Spleen (tissue), 11 donors: Measurements from ENCODE around the gene HIVEP3. TPM values are rescaled to one million over a fixed set of nuclear protein-coding genes. Genes with fewer than 3 reads are reported as not detected.
A peak's percentile ranks its signal among the peaks of the same experiment; 100 is the strongest.

Source experiments
- DNase-seq: peaks from one replicate; pipeline ENCODE4 v3.0.0-alpha.2; 2020
- H3K27ac ChIP-seq, 8 donors: fragments of 200-600 bp; sonication (generic) in 7 of 8; 1 replicate in 4 of 8; 2 replicates in 4 of 8; pipeline versions ENCODE4 v1.5.0 to v1.8.0; 2016 to 2021; ENCODE audit warnings: inconsistent platforms in 4 of 8, mild to moderate bottlenecking in 4 of 8, moderate library complexity in 1 of 8
- H3K27me3 ChIP-seq, 7 donors: fragments of 200-600 bp; sonication (generic) in 6 of 7; replicated peaks in 1 of 7; 1 replicate in 4 of 7; 2 replicates in 3 of 7; pipeline versions ENCODE4 v1.5.0 to v1.8.0; 2016 to 2021; ENCODE audit warnings: inconsistent platforms in 3 of 7, mild to moderate bottlenecking in 1 of 7
- H3K36me3 ChIP-seq, 6 donors: fragments of 200-600 bp; sonication (generic) in 5 of 6; 1 replicate in 4 of 6; 2 replicates in 2 of 6; pipeline versions ENCODE4 v1.5.0 to v1.8.0; 2016 to 2021; ENCODE audit warnings: inconsistent platforms in 2 of 6
- H3K4me1 ChIP-seq, 6 donors: fragments of 200-600 bp; sonication (generic) in 5 of 6; 1 replicate in 3 of 6; 2 replicates in 3 of 6; pipeline versions ENCODE4 v1.5.0 to v1.8.0; 2016 to 2021; ENCODE audit warnings: inconsistent platforms in 3 of 6
- H3K4me3 ChIP-seq, 8 donors: fragments of 200-600 bp; sonication (generic) in 7 of 8; 1 replicate in 4 of 8; 2 replicates in 4 of 8; pipeline versions ENCODE4 v1.5.0 to v1.8.0; 2016 to 2021; ENCODE audit warnings: inconsistent platforms in 4 of 8, mild to moderate bottlenecking in 4 of 8, moderate library complexity in 2 of 8
- H3K9me3 ChIP-seq, 8 donors: fragments of 200-600 bp; sonication (generic) in 7 of 8; 1 replicate in 4 of 8; 2 replicates in 4 of 8; pipeline versions ENCODE4 v1.5.0 to v1.8.0; 2016 to 2021; ENCODE audit warnings: inconsistent platforms in 4 of 8
- CTCF ChIP-seq, 11 experiments: fragments of 200-600 bp in 7 of 11; fragments of 450-650 bp in 4 of 11; sonication (generic) in 4 of 11; IDR thresholded peaks in 8 of 11; conservative IDR thresholded peaks in 3 of 11; 1 replicate in 7 of 11; 2 replicates in 4 of 11; pipeline versions ENCODE4 v1.4.0 to v1.8.0; 2016 to 2021; ENCODE audit warnings: antibody characterized with exemption in 11 of 11, inconsistent platforms in 4 of 11, mild to moderate bottlenecking in 1 of 11
- POLR2A ChIP-seq, 3 donors: fragments of 450-650 bp; IDR thresholded peaks; one replicate each; pipeline ENCODE4 v1.5.1; 2017; ENCODE audit warnings: antibody characterized with exemption in 3 of 3, mild to moderate bottlenecking in 1 of 3
- POLR2AphosphoS5 ChIP-seq, 3 donors: sonication (generic); formaldehyde crosslinking; IDR thresholded peaks; one replicate each; pipeline ENCODE4 v1.5.1; 2017; ENCODE audit warnings: antibody characterized with exemption in 3 of 3
- WGBS, 5 donors: extraction: QIAGEN DNeasy Blood & Tissue Kit in 3 of 5; methylation state at CpG; one replicate each; pipeline versions ENCODE4 v1.1.5 to v1.1.7; 2013 to 2018; 5-methylcytosine and 5-hydroxymethylcytosine counted together
- intact Hi-C: fragments of 100-400 bp; cut with DNase I; formaldehyde crosslinking; loops from one replicate; pipeline ENCODE4 v1.15.0; 2023; ENCODE audit warnings: low total_unique reads
- polyA plus RNA-seq, 3 donors: library from polyadenylated mRNA; stranded (reverse); fragments of 200-250 nt; gene quantifications; one replicate each; pipeline ENCODE4 v1.2.1, GENCODE V29; 2013
- total RNA-seq, 7 donors: library from RNA; depleted of rRNA in 3 of 7; stranded (reverse); fragments of >200 nt in 3 of 7; fragmentation: NEBNext Ultra II Directional in 4 of 7; extraction: Animal tissue kit (Norgen Biotek cat#: 25700) in 4 of 7; gene quantifications; one replicate each; pipeline versions ENCODE4 v1.1.0 to v1.2.1, GENCODE V29; 2016 to 2021
- donor health status: healthy with polysubstance abuse.
- donor health status: DM: no; HTN: no; CAD: no; lungs with moderate emphysema.
- donor health status: DM: no; HTN: no; CAD: no.
- donor health status: Bipolar disorder and iron deficiency.
- donor health status: healthy.
- donor health status: DM: no; HTN: no; CAD: no.
- donor health status: DM: yes; HTN: yes; CAD: no.

HIVEP3 gene
- total and polyA plus RNA-seq, 10 donors: 2.4 to 21.2 (median 8.2) TPM

- 48 to 89% (median 85%) methylated on average over 3 of the region's 3 CpGs for WGBS, 5 donors
- H3K27me3 ChIP-seq: no peaks in the 10 kb centered on the region
Observed at GRCh38 chr1:41653574-41653973, 265.1 kb downstream of the HIVEP3 start.

GRCh38 chr1:41652384-41653265, 266.1 kb downstream of the HIVEP3 start:
- Histone ChIP-seq H3K27ac (no peak overlapping the region), H3K4me1 (peaks cover 4 to 59% (median 27%) of the 10 kb centered on the region in 6 donors), H3K4me3 (no peak overlapping the region), H3K9me3 (no peaks in the 10 kb centered on the region), H3K36me3 (no peaks in the 10 kb centered on the region), H3K27me3 (no peaks in the 10 kb centered on the region)
- no peak for TF ChIP-seq CTCF (IDR thresholded peaks at IDR 0.05 in 8 of 11, conservative IDR thresholded peaks at IDR 0.05 in 3 of 11)
- no peak for TF ChIP-seq POLR2A (IDR thresholded peaks at IDR 0.05)
- intact Hi-C loops: no loop called here
- no peak for DNase-seq
- WGBS, 5 donors: 82 to 88% (median 84%) methylated on average over 11 of the region's 11 CpGs

More at GRCh38 chr1:41653574-41653973, 265.1 kb downstream of the HIVEP3 start:
- Histone ChIP-seq H3K36me3 (no peaks in the 10 kb centered on the region), H3K27ac (no peak overlapping the region), H3K4me1 (peaks cover 4 to 69% (median 37%) of the 10 kb centered on the region in 6 donors), H3K9me3 (no peaks in the 10 kb centered on the region), H3K4me3 (no peak overlapping the region)
- intact Hi-C loops: no loop called here
- no peak for DNase-seq
- TF ChIP-seq POLR2A (IDR thresholded peaks at IDR 0.05) (no peak), CTCF (IDR thresholded peaks at IDR 0.05 in 8 of 11, conservative IDR thresholded peaks at IDR 0.05 in 3 of 11) (no peak), POLR2AphosphoS5 (IDR thresholded peaks at IDR 0.05) (no peak)

- DNase-seq: peak; percentile 79
Observed at GRCh38 chr1:41650028-41650880, 268.5 kb downstream of the HIVEP3 start.

More at GRCh38 chr1:41650028-41650880, 268.5 kb downstream of the HIVEP3 start:
- no peaks in the 10 kb centered on the region for H3K36me3 ChIP-seq
- intact Hi-C loops: no loop called here
- H3K4me1 ChIP-seq: peaks cover 4 to 47% (median 27%) of the 10 kb centered on the region in 6 donors
- H3K9me3 ChIP-seq: no peaks in the 10 kb centered on the region
- WGBS, 5 donors: 35 to 52% (median 52%) methylated on average over 11 of the region's 11 CpGs
- H3K4me3 ChIP-seq: no peak overlapping the region
- H3K27me3 ChIP-seq: no peaks in the 10 kb centered on the region
- TF ChIP-seq CTCF (IDR thresholded peaks at IDR 0.05 in 8 of 11, conservative IDR thresholded peaks at IDR 0.05 in 3 of 11) (no peak), POLR2AphosphoS5 (IDR thresholded peaks at IDR 0.05) (peak in 2 of 3 donors; percentile 12 to 26)
- H3K27ac ChIP-seq: peak overlapping the region in 3 of 8 donors; percentile 15 to 26 (median 16)
